Measurements from ENCODE around the gene PERP.

- TF ChIP-seq, protein P1, sequence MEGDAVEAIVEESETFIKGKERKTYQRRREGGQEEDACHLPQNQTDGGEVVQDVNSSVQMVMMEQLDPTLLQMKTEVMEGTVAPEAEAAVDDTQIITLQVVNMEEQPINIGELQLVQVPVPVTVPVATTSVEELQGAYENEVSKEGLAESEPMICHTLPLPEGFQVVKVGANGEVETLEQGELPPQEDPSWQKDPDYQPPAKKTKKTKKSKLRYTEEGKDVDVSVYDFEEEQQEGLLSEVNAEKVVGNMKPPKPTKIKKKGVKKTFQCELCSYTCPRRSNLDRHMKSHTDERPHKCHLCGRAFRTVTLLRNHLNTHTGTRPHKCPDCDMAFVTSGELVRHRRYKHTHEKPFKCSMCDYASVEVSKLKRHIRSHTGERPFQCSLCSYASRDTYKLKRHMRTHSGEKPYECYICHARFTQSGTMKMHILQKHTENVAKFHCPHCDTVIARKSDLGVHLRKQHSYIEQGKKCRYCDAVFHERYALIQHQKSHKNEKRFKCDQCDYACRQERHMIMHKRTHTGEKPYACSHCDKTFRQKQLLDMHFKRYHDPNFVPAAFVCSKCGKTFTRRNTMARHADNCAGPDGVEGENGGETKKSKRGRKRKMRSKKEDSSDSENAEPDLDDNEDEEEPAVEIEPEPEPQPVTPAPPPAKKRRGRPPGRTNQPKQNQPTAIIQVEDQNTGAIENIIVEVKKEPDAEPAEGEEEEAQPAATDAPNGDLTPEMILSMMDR (IDR thresholded peaks at IDR 0.05; ENCODE audit: poor library complexity, severe bottlenecking), result no peak
- TF ChIP-seq MXI1 (conservative IDR thresholded peaks at IDR 0.05; ENCODE audit: poor library complexity, severe bottlenecking) (no peak), RAD21 (conservative IDR thresholded peaks at IDR 0.05) (no peak), REST (IDR thresholded peaks at IDR 0.05; ENCODE audit: borderline replicate concordance) (no peak), SMC3 (conservative IDR thresholded peaks at IDR 0.05; ENCODE audit: poor library complexity) (no peak), EP300 (conservative IDR thresholded peaks at IDR 0.05; ENCODE audit: poor library complexity, severe bottlenecking) (no peak), EZH2 (IDR thresholded peaks at IDR 0.05; ENCODE audit: borderline replicate concordance, insufficient read depth, low read length, poor library complexity, severe bottlenecking) (no peak)
These were observed 7.4 kb downstream of the PERP start for GRCh38 chr6:138099832-138100231.

Measured in neural cell (in vitro differentiated cells).